Measurements from ENCODE around the gene PTPRO.
A peak's percentile ranks its signal among the peaks of the same experiment; 100 is the strongest.

PTPRO gene

DNA sequence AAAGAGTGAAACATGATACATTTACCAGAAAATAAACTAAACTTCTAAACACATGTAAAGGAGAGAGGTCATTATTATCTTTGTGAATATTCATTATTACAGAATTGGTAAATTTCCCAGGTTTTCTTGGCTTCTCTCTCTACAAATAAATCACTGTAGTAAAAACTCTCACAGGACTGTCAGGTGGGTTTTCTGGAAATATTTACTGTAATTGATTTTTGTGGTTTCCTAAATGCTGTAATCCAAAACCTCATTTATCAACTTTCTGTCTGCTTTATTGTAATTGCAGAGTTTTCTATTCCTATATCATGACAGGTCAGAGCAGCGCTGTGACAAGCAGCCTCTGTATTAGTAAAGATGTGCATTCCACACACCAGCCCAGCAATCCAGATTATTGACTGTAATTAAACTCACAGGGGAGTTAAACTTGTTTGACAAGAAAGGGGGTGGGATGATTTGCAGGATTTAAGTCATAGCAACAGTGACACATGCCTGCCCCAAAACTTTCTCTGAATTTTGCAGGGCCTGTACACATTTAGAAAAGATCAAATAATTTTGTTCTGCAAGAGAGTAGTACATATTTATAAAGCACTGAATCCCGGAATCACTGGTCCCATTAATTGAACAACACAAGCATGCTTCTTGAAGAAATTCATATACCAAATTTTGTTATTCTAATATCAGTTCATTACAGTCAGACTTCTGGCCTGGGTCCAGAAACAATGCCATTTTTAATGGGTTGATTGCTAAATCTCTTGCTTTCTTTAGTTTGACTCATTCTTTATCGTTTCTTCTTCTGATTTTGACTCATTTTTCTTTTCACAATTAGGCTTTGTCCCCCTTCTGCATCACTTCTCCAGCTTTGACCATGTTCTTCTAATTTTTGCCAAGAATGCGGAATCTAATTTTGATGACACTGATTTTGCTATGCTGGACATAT lies 42.2 kb downstream of the PTPRO start:
- TF ChIP-seq, protein P1, sequence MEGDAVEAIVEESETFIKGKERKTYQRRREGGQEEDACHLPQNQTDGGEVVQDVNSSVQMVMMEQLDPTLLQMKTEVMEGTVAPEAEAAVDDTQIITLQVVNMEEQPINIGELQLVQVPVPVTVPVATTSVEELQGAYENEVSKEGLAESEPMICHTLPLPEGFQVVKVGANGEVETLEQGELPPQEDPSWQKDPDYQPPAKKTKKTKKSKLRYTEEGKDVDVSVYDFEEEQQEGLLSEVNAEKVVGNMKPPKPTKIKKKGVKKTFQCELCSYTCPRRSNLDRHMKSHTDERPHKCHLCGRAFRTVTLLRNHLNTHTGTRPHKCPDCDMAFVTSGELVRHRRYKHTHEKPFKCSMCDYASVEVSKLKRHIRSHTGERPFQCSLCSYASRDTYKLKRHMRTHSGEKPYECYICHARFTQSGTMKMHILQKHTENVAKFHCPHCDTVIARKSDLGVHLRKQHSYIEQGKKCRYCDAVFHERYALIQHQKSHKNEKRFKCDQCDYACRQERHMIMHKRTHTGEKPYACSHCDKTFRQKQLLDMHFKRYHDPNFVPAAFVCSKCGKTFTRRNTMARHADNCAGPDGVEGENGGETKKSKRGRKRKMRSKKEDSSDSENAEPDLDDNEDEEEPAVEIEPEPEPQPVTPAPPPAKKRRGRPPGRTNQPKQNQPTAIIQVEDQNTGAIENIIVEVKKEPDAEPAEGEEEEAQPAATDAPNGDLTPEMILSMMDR (IDR thresholded peaks at IDR 0.05; ENCODE audit: low read depth, low read length, missing control alignments), result no peak
- no peak overlapping the region for H3K4me3 ChIP-seq (ENCODE audit: low read depth, low read length)
- in situ Hi-C loops (cut with HindIII; ENCODE audit: low sequenced_read_pairs), result no loop called here
- DNase-seq (ENCODE audit: low read depth), result peak; percentile 26

DNA sequence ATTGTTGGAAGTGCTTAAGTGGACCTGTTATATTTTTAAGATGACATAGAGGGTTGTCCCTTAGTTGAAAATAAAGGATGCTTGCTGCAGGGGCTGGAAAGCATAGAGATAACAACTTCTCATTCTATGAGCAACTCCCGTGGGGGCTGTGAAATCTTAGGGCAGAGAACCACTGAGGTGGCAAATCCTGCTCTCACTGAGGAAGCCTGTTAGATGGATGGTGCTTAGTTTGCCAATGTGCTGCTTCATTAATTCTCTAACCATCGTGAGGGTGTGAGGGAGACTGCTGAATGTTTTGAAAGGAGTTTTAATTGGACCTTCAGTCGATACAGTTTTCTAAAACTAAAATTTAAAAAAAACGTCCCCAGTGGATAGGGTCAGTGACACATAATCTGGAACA lies 46.5 kb downstream of the PTPRO start:
- H3K4me3 ChIP-seq (ENCODE audit: low read depth, low read length), result no peak overlapping the region
- in situ Hi-C loops (cut with HindIII; ENCODE audit: low sequenced_read_pairs), result no loop called here
- no peak for DNase-seq (ENCODE audit: low read depth)
- TF ChIP-seq, protein P1 (IDR thresholded peaks at IDR 0.05; ENCODE audit: low read depth, low read length, missing control alignments), result no peak

DNA sequence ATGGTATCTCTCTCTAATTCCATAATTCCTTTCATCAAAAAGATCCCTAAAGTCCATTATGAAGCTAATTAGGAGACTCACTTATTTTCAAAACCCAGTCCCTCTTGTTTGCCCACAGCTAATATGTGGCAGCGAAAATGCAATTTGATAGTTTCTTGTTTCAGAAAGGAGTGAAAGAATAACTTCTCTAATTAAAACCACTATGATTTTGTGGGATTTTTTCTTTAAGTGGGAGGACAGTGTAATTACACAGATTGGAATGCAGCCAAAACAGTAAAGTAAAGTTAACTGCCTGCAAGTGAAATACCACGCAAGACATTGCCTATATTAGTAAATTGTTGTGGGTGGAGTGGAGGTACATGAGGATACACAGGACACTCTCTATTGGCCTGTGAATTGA lies 50.0 kb downstream of the PTPRO start:
- TF ChIP-seq, protein P1 (IDR thresholded peaks at IDR 0.05; ENCODE audit: low read depth, low read length, missing control alignments), result no peak
- no peak for DNase-seq (ENCODE audit: low read depth)
- in situ Hi-C loops (cut with HindIII; ENCODE audit: low sequenced_read_pairs), result no loop called here
- no peak overlapping the region for H3K4me3 ChIP-seq (ENCODE audit: low read depth, low read length)

DNA sequence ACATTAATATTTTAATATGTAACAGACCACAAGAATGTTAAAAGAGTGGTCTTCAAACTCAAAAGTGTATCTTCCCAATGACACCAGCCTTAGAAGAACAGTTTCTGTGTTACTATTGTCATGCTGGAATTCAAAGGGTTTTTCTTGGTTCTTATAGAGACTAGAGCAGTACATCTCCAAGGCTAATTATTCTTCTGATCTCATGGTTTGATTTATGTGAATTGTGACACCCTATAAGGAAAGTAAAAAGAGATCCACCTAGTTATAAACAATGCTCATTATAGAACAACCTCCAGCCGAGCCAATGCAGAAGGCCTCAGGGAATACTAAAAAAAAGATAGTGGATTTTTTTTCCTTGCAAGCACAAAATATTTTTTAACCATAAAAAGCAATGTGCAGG lies 65.5 kb downstream of the PTPRO start:
- DNase-seq (ENCODE audit: low read depth), result no peak
- H3K4me3 ChIP-seq (ENCODE audit: low read depth, low read length), result no peak overlapping the region
- TF ChIP-seq, protein P1 (IDR thresholded peaks at IDR 0.05; ENCODE audit: low read depth, low read length, missing control alignments), result no peak
- in situ Hi-C loops (cut with HindIII; ENCODE audit: low sequenced_read_pairs), result no loop called here

DNA sequence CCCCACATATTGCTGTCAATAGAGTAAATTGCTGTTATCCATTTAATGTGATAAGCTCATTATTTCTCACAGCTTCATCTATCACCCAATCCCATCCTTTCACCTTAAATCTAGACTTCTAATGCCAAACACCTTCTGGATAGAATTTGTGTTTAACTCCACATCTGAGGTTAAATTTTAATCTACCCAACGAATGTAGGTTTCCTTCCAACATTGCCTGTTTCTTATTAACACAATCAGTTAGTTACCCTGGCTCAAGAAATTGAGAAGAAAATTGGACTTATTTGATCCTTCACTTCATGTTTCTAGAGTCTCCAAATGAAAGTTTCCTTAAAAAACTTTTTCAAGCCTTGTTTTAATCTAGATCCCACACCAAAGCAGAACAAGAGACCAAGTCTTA lies 67.3 kb downstream of the PTPRO start:
- in situ Hi-C loops (cut with HindIII; ENCODE audit: low sequenced_read_pairs), result no loop called here
- DNase-seq (ENCODE audit: low read depth), result no peak
- H3K4me3 ChIP-seq (ENCODE audit: low read depth, low read length), result no peak overlapping the region
- TF ChIP-seq, protein P1 (IDR thresholded peaks at IDR 0.05; ENCODE audit: low read depth, low read length, missing control alignments), result no peak

DNA sequence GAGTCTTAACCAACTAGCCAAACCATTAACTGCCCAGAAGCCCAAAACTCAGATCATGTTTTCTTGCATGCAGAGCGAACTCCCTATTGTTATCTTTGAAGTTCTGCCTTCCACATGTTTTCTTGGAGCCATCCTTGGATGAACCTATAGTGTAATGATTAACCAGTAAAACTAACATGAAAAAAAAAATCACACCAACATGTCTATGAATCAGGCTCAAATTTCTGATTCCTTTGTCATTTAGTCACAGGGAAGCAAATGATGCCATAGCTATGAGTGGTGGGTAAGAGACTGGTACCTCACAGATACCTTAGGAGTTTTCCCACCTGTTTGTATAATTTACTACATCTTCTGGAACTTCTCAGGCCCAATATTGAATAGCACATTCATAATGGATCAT lies 70.7 kb downstream of the PTPRO start:
- in situ Hi-C loops (cut with HindIII; ENCODE audit: low sequenced_read_pairs), result no loop called here
- TF ChIP-seq, protein P1 (IDR thresholded peaks at IDR 0.05; ENCODE audit: low read depth, low read length, missing control alignments), result no peak
- H3K4me3 ChIP-seq (ENCODE audit: low read depth, low read length), result no peak overlapping the region
- DNase-seq (ENCODE audit: low read depth), result no peak
